Measurements from ENCODE around the gene HIGD2A.

The HIGD2A gene

GRCh38 chr5:176436656-176437055 lies 48.1 kb downstream of the HIGD2A start:
- TF ChIP-seq, protein P1, sequence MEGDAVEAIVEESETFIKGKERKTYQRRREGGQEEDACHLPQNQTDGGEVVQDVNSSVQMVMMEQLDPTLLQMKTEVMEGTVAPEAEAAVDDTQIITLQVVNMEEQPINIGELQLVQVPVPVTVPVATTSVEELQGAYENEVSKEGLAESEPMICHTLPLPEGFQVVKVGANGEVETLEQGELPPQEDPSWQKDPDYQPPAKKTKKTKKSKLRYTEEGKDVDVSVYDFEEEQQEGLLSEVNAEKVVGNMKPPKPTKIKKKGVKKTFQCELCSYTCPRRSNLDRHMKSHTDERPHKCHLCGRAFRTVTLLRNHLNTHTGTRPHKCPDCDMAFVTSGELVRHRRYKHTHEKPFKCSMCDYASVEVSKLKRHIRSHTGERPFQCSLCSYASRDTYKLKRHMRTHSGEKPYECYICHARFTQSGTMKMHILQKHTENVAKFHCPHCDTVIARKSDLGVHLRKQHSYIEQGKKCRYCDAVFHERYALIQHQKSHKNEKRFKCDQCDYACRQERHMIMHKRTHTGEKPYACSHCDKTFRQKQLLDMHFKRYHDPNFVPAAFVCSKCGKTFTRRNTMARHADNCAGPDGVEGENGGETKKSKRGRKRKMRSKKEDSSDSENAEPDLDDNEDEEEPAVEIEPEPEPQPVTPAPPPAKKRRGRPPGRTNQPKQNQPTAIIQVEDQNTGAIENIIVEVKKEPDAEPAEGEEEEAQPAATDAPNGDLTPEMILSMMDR (IDR thresholded peaks at IDR 0.05; ENCODE audit: control insufficient read depth, insufficient read depth, low read depth, low read length, missing control alignments) = no peak
- H3K4me3 ChIP-seq (ENCODE audit: control insufficient read depth, low read depth, low read length) = no peak overlapping the region; the same call in 1 of the 2 replicates
- no peak for DNase-seq (ENCODE audit: low read depth)

- peak; percentile 35 for DNase-seq (ENCODE audit: low read depth)
- TF ChIP-seq, protein P1 (IDR thresholded peaks at IDR 0.05; ENCODE audit: control insufficient read depth, insufficient read depth, low read depth, low read length, missing control alignments) = no peak
- no peak overlapping the region for H3K4me3 ChIP-seq (ENCODE audit: control insufficient read depth, low read depth, low read length)
Observed at GRCh38 chr5:176438959-176439757, 50.6 kb downstream of the HIGD2A start.
